ENCODE data around the gene RGS1.

The RGS1 gene

DNA sequence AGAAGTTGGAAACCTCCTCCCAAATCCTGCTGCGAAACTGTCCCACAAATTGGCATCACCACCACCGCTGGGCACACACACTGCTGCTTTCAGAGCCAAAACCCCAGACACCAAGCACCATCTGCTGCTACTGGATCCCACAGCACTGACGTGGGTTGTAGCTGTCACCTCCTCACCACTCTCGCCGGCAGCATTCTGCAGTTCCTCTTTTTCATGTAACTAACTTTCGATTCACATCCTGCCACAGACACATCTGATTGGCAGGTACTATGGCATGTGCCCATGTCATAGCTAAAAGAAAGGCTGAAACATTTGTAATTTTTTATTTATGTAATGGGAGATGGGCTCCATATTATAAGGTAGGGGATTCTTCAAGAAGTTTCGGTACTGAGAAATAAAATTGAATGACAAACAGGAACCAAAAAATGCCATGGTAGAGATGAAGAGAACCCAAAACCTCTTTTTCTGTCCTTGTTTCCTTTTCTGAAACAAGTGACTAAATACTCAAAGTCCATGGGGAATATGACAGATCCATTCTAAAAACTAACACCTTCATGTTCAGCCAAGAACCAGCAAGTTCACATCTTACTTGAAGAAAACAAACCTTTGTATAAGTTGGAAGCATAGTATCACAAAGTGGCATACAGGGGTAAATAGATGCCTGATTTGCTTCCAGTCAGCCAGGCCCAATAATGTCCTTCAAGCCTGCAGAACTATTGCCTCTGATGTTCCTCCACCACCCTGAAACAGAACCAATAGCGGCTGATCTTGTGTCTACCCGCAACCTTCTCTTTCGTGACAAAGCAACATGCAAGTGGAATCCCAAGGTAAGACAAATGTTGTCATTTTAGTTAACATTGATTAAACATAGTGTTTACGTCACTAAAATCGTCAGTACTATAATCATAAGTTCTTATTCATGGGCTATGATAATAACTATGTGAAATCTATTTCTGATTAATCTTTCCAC is 33.8 kb downstream of the RGS1 start:
- Histone ChIP-seq H3K27ac (ENCODE audit: low read length) (no peak overlapping the region), H3K27me3 (ENCODE audit: insufficient read depth, low read length) (no peaks in the 10 kb centered on the region), H3K9me3 (ENCODE audit: insufficient read depth, low read depth, low read length) (no peaks in the 10 kb centered on the region), H3K36me3 (ENCODE audit: insufficient read depth, low read depth, low read length) (no peaks in the 10 kb centered on the region), H3K9ac (ENCODE audit: low read depth, low read length) (no peak overlapping the region), H3K4me3 (ENCODE audit: low read length) (no peak overlapping the region), H3K4me1 (ENCODE audit: insufficient read depth, low read length) (no peaks in the 10 kb centered on the region)

DNA sequence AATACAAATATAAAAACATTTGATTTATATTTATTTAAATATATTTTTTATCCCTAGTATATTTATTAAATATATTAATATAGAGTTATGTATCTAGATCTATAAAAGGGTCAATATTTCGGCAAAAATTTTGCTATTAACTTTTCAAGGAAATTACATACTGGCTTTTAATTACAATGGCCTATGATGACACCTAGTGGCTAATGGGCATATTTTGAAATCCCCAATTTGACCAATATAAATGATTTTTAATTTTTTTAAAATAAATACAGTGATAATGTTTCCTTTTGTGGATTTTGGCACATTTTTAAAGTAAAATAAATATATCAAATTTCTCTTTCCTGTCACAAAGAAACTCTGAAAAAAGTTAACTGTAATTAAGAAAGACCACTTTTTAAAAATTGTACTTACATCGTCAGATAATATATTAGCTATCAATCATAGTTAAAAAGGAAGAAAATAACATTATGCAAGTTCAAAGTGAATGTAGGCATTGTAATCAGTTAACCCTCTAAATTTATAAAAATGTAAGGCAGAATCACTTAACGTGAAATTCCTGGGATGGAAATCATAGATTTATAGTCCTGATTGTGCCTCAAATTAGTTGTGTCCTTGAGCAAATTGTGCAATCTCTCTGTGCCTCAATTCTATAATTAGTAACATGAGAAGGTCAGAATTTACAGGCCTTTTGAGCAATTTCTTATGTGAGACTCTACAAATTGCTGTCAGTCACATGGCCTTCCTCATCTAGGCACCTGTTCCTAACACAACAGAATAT is 34.7 kb downstream of the RGS1 start:
- H3K4me3 ChIP-seq (ENCODE audit: low read length) = no peak overlapping the region
- H3K9me3 ChIP-seq (ENCODE audit: insufficient read depth, low read depth, low read length) = no peaks in the 10 kb centered on the region
- H3K4me1 ChIP-seq (ENCODE audit: insufficient read depth, low read length) = no peaks in the 10 kb centered on the region
- no peaks in the 10 kb centered on the region for H3K27me3 ChIP-seq (ENCODE audit: insufficient read depth, low read length)
- no peak overlapping the region for H3K9ac ChIP-seq (ENCODE audit: low read depth, low read length)
- H3K36me3 ChIP-seq (ENCODE audit: insufficient read depth, low read depth, low read length) = no peaks in the 10 kb centered on the region
- no peak overlapping the region for H3K27ac ChIP-seq (ENCODE audit: low read length)

DNA sequence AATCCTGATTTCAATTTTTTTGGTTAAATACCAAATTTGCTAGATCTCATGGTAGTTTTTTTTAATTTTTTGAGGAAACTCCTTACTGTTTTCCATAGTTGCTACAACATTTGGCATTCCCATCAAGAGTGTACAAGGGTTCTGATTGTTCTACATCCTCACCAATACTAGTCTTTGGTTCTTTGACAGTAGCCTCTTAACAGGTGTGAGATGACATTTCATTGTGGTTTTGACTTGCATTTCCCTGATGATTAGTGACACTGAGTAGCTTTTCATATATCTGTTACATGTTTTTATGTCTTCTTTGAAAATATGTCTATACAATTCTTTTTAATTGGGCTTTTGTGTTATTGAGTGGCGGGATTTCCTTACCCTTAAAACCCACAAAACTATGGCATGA is 39.5 kb downstream of the RGS1 start:
- Histone ChIP-seq H3K9me3 (ENCODE audit: insufficient read depth, low read depth, low read length) (no peaks in the 10 kb centered on the region), H3K4me3 (ENCODE audit: low read length) (no peak overlapping the region), H3K36me3 (ENCODE audit: insufficient read depth, low read depth, low read length) (no peaks in the 10 kb centered on the region), H3K27me3 (ENCODE audit: insufficient read depth, low read length) (no peaks in the 10 kb centered on the region), H3K27ac (ENCODE audit: low read length) (no peak overlapping the region), H3K9ac (ENCODE audit: low read depth, low read length) (no peak overlapping the region), H3K4me1 (ENCODE audit: insufficient read depth, low read length) (no peaks in the 10 kb centered on the region)

DNA sequence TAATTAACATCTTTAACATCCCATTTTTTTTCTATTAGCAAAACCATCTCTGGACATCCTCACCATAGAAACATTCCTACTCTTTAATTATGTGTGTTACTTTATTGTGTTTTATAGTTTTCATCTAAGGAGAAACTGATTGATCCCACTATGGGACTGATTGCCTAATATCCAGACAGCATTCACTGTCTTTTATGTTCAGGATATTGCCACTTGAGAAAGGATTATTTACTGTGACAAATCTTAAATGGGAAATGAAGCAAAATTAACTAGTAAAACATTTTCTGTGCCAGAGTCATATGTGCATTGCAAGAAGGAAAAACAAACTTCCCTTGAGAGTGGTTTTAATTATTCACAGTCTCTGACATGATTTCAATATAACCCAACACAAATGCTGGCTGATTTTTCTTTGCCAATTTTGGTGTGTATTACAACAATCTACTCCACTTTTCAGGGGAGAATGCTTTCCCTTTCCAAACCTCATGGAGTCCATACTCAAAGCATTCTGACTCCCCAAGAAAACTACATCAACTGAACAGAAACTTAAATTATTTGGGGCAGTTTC is 44.6 kb downstream of the RGS1 start:
- Histone ChIP-seq H3K27ac (ENCODE audit: low read length) (no peak overlapping the region), H3K4me1 (ENCODE audit: insufficient read depth, low read length) (no peaks in the 10 kb centered on the region), H3K27me3 (ENCODE audit: insufficient read depth, low read length) (no peaks in the 10 kb centered on the region), H3K4me3 (ENCODE audit: low read length) (no peak overlapping the region), H3K9ac (ENCODE audit: low read depth, low read length) (no peak overlapping the region), H3K9me3 (ENCODE audit: insufficient read depth, low read depth, low read length) (no peaks in the 10 kb centered on the region), H3K36me3 (ENCODE audit: insufficient read depth, low read depth, low read length) (no peaks in the 10 kb centered on the region)

DNA sequence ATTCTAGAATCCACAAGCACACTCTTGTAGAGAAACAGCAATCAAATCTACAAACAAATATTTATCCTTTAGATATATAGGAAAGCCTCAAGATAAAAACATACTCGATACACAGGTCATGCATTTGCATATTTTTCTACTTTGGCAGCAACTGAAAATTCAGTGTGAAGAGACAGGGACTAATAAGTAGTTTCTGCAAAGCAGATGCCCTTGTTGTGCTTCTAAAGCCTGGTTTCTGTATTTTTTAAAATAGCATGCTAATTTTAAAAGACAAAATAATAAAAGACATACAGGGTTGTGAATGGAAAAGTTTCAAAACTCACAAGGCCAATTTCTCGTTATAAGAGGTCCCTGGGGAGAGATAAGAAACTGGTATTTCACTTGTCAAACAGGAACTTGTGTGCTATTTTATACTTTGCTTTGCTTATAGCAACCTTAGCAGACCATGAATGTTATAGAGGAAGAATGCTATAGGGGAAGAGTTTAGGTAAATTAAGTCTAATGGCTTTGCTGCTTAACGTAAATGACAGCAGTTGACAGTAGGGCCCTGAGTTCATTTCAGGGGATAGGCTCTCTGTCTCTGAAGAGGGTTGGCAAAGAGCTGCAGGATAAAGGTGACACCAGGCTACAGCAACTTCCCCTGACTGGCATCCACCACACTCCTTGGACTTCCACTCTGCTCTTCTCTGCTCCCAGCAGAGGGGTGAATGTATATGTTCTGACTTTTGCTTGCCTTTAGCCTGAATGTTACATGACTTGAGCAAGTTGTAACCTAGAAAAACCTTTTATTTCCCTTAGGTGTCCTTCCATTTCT is 51.0 kb downstream of the RGS1 start:
- no peaks in the 10 kb centered on the region for H3K36me3 ChIP-seq (ENCODE audit: insufficient read depth, low read depth, low read length)
- H3K4me3 ChIP-seq (ENCODE audit: low read length) = no peak overlapping the region
- no peaks in the 10 kb centered on the region for H3K4me1 ChIP-seq (ENCODE audit: insufficient read depth, low read length)
- H3K27me3 ChIP-seq (ENCODE audit: insufficient read depth, low read length) = no peaks in the 10 kb centered on the region
- no peak overlapping the region for H3K27ac ChIP-seq (ENCODE audit: low read length)
- no peaks in the 10 kb centered on the region for H3K9me3 ChIP-seq (ENCODE audit: insufficient read depth, low read depth, low read length)
- no peak overlapping the region for H3K9ac ChIP-seq (ENCODE audit: low read depth, low read length)

DNA sequence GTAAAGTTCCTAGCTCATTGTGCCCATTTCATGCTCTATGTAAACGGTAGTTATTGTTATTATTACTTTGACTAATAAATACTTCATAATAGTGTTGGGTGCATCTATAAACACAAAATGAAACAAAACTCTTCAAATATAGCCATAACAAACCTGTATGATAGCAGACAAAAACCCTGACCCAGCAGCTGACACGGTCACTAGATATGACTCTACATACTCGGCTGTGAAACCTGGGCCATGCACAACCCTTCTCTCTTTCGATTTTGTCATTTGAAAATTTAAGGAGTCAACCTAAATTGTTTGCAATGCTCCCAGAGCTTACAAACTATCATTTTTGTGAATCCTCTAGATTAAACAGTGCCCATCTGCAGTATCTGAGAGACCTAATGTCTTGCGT is 52.3 kb downstream of the RGS1 start:
- no peak overlapping the region for H3K4me3 ChIP-seq (ENCODE audit: low read length)
- H3K9ac ChIP-seq (ENCODE audit: low read depth, low read length) = no peak overlapping the region
- H3K4me1 ChIP-seq (ENCODE audit: insufficient read depth, low read length) = peaks cover 5% of the 10 kb centered on the region; the same call in 1 of the 2 replicates
- no peak overlapping the region for H3K27ac ChIP-seq (ENCODE audit: low read length)
- no peaks in the 10 kb centered on the region for H3K27me3 ChIP-seq (ENCODE audit: insufficient read depth, low read length)
- H3K36me3 ChIP-seq (ENCODE audit: insufficient read depth, low read depth, low read length) = no peaks in the 10 kb centered on the region
- no peaks in the 10 kb centered on the region for H3K9me3 ChIP-seq (ENCODE audit: insufficient read depth, low read depth, low read length)

DNA sequence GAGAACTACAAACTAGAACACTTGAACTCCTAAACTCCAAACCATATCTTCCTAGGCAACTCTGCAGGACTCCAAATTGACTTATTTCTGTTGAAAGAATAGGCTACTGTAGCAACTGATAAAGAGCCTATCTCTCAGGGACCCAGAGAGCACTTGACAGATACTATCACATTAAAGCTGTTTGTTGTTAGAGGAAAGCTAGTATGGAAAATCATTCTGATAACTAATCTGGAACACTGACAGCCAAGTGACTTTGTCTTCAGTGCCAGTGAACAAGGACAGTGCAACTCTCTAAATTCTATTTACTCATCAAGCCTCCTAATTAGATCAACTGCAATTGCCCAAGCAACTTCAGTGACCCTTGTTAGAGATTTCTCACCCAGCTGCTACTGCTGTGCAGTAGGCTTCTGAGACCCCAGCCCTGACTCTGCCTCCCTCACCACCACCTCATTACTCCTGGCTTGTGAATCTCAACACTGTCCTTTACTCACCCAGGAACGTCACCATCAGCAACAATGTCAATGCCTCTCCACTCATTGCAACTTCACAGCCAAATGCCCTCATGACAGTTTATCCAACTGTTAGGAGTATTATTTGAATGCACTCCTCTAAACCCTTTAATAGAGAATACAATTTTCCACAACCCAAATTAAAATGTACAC is 53.0 kb downstream of the RGS1 start:
- no peaks in the 10 kb centered on the region for H3K9me3 ChIP-seq (ENCODE audit: insufficient read depth, low read depth, low read length)
- H3K27me3 ChIP-seq (ENCODE audit: insufficient read depth, low read length) = no peaks in the 10 kb centered on the region
- H3K36me3 ChIP-seq (ENCODE audit: insufficient read depth, low read depth, low read length) = no peaks in the 10 kb centered on the region
- no peak overlapping the region for H3K4me3 ChIP-seq (ENCODE audit: low read length)
- no peak overlapping the region for H3K27ac ChIP-seq (ENCODE audit: low read length)
- no peak overlapping the region for H3K9ac ChIP-seq (ENCODE audit: low read depth, low read length)
- peaks cover 5% of the 10 kb centered on the region; the same call in 1 of the 2 replicates for H3K4me1 ChIP-seq (ENCODE audit: insufficient read depth, low read length)

DNA sequence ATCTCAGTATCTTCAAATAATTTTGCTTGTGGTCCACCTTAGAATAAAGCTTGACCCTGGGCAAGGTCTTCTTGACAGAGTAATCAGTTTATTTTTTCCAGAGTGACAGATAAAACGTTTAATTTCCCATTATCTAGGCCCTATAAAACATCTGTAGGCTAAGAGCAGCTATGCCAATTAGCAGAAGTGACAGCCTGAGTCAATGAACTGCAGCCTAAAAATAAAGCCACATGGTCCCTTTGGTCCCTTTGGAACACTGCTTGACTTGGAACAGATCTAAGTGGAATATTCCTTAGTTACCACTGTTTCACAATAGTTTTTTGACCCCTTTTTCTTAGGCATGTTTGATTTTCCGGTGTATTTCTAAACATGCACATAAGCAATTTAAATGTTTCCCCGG is 54.0 kb downstream of the RGS1 start:
- peaks cover 5% of the 10 kb centered on the region; the same call in 1 of the 2 replicates for H3K4me1 ChIP-seq (ENCODE audit: insufficient read depth, low read length)
- no peaks in the 10 kb centered on the region for H3K36me3 ChIP-seq (ENCODE audit: insufficient read depth, low read depth, low read length)
- no peak overlapping the region for H3K9ac ChIP-seq (ENCODE audit: low read depth, low read length)
- H3K27me3 ChIP-seq (ENCODE audit: insufficient read depth, low read length) = no peaks in the 10 kb centered on the region
- no peak overlapping the region for H3K4me3 ChIP-seq (ENCODE audit: low read length)
- H3K9me3 ChIP-seq (ENCODE audit: insufficient read depth, low read depth, low read length) = no peaks in the 10 kb centered on the region
- no peak overlapping the region for H3K27ac ChIP-seq (ENCODE audit: low read length)
